ENCODE results near the gene TEDC1. TPM values are rescaled to one million over a fixed set of nuclear protein-coding genes. Genes with fewer than 3 reads are reported as not detected.

The TEDC1 gene
- total RNA-seq, 1 experiment from 2014 or later: 17.6 TPM

DNA sequence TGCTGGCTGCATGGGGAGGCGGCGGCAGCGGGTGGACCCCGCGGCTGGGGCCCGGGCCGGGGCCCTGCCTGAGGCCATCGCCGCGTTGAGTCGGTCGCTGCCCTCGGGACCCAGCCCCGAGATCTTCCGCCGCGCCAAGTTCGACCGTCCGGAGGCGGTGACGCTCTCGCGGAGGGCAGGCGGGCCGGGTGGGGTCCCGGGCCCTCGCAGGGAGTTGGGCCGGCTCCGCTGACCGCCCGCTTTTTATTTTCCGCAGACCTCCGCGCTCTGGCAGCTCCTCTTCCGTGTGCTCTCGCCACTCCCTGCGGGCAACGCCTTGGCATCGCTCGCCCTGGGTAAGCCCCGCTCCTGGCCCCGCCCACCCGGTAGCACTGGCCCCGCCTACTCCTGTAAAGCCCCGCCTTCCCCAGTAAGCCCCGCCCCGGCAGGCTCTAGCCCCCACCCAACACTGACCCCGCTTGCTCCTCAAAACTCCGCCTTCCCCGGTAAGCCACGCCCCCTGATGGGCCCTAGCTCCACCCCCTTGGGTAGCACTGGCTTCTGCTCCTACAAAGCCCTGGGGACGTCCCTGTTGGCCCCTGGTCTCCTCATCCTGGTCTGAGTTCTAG, 424 bp downstream of the TEDC1 start:
- POLR2A ChIA-PET: interaction anchor here (0.7 kb wide), 2 partner anchors 93 to 120 kb away, joined by 3 to 5 read pairs; no protein-coding TSS in a partner anchor
- no peaks in the 10 kb centered on the region for H3K27me3 Mint-ChIP-seq (ENCODE audit: insufficient read depth, unreplicated experiment)
- TF ChIP-seq, protein P1, sequence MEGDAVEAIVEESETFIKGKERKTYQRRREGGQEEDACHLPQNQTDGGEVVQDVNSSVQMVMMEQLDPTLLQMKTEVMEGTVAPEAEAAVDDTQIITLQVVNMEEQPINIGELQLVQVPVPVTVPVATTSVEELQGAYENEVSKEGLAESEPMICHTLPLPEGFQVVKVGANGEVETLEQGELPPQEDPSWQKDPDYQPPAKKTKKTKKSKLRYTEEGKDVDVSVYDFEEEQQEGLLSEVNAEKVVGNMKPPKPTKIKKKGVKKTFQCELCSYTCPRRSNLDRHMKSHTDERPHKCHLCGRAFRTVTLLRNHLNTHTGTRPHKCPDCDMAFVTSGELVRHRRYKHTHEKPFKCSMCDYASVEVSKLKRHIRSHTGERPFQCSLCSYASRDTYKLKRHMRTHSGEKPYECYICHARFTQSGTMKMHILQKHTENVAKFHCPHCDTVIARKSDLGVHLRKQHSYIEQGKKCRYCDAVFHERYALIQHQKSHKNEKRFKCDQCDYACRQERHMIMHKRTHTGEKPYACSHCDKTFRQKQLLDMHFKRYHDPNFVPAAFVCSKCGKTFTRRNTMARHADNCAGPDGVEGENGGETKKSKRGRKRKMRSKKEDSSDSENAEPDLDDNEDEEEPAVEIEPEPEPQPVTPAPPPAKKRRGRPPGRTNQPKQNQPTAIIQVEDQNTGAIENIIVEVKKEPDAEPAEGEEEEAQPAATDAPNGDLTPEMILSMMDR (IDR thresholded peaks at IDR 0.05; ENCODE audit: unreplicated experiment): no peak
- H3K27ac Mint-ChIP-seq (ENCODE audit: low read depth, unreplicated experiment): peak overlapping the region; percentile 88
- peaks cover 14% of the 10 kb centered on the region for H3K36me3 Mint-ChIP-seq (ENCODE audit: insufficient read depth, unreplicated experiment)
- H3K9me3 Mint-ChIP-seq (ENCODE audit: unreplicated experiment): no peaks in the 10 kb centered on the region
- DNase-seq (ENCODE audit: unreplicated experiment): peak; percentile 74
- peaks cover 5% of the 10 kb centered on the region for H3K4me1 Mint-ChIP-seq (ENCODE audit: insufficient read depth, unreplicated experiment)
- intact Hi-C loops (cut with micrococcal nuclease): loop anchor here (2.0 kb wide), 1 partner anchor 37 kb away; no protein-coding TSS in a partner anchor
- peak overlapping the region; percentile 78 for H3K4me3 Mint-ChIP-seq (ENCODE audit: unreplicated experiment)
- no TSS peak for BruUV-seq (replicated peaks)
- CTCF ChIA-PET: interaction anchor here (0.6 to 1.1 kb wide), 4 partner anchors 10 to 286 kb away, joined by 3 to 9 read pairs (median 3); no protein-coding TSS in a partner anchor

DNA sequence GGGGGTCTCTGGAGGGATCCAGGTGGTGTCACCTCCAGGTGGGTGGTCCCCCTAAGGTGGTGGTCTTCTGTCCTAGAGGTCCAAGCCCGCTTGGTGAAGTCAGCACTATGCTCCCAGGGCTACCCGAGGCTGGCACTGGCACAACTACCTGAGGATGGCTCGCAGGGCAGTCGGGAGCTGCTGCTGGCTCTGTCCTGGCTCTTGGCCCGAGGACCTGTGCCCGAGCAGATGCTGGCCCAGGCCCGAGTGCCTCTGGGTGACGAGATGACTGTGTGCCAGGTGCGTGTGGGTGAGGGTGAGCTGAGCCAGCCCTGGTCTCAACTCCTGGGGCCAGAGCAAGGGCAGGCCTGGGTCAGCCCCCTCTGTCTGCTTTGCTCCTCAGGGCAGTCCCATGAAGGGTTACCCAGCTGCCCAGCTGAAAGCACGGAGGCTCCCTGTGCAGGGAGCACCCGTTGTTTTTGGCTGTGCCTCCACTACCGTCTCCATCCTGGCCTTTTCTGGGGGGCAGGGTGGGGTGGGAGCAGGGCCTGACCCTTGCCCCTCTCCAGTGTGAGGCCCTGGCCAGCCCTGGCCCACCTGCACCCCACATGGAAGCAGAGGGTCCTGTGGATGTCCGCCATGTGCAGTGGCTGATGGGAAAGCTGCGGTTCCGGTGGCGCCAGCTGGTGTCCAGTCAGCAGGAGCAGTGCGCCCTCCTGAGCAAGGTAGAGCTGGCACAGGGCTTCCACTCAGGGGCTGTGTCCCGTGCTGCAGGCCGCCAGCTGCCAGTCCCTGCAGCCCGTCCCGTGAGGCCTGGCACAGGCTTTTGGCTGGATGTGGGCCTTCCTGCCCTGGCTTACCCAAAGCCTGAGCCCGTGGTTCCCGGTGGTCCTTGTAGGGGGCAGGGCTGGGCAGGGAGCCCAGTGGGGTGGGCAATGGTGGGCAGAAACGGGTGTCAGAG, 1.3 kb downstream of the TEDC1 start:
- no peaks in the 10 kb centered on the region for H3K27me3 Mint-ChIP-seq (ENCODE audit: insufficient read depth, unreplicated experiment)
- H3K27ac Mint-ChIP-seq (ENCODE audit: low read depth, unreplicated experiment): peak overlapping the region; percentile 88
- intact Hi-C loops (cut with micrococcal nuclease): no loop called here
- H3K9me3 Mint-ChIP-seq (ENCODE audit: unreplicated experiment): no peaks in the 10 kb centered on the region
- peaks cover 5% of the 10 kb centered on the region for H3K4me1 Mint-ChIP-seq (ENCODE audit: insufficient read depth, unreplicated experiment)
- ChIA-PET POLR2A (interaction anchor here (0.7 kb wide), 2 partner anchors 94 to 121 kb away, joined by 3 to 5 read pairs; no protein-coding TSS in a partner anchor), CTCF (interaction anchor here (0.5 to 1.1 kb wide), 5 partner anchors 11 to 287 kb away, joined by 3 to 9 read pairs (median 3); no protein-coding TSS in a partner anchor)
- BruUV-seq (replicated peaks): TSS peak; percentile 58
- TF ChIP-seq, protein P1 (IDR thresholded peaks at IDR 0.05; ENCODE audit: unreplicated experiment): no peak
- no peak for DNase-seq (ENCODE audit: unreplicated experiment)
- H3K4me3 Mint-ChIP-seq (ENCODE audit: unreplicated experiment): peak overlapping the region; percentile 78
- peaks cover 14% of the 10 kb centered on the region for H3K36me3 Mint-ChIP-seq (ENCODE audit: insufficient read depth, unreplicated experiment)

DNA sequence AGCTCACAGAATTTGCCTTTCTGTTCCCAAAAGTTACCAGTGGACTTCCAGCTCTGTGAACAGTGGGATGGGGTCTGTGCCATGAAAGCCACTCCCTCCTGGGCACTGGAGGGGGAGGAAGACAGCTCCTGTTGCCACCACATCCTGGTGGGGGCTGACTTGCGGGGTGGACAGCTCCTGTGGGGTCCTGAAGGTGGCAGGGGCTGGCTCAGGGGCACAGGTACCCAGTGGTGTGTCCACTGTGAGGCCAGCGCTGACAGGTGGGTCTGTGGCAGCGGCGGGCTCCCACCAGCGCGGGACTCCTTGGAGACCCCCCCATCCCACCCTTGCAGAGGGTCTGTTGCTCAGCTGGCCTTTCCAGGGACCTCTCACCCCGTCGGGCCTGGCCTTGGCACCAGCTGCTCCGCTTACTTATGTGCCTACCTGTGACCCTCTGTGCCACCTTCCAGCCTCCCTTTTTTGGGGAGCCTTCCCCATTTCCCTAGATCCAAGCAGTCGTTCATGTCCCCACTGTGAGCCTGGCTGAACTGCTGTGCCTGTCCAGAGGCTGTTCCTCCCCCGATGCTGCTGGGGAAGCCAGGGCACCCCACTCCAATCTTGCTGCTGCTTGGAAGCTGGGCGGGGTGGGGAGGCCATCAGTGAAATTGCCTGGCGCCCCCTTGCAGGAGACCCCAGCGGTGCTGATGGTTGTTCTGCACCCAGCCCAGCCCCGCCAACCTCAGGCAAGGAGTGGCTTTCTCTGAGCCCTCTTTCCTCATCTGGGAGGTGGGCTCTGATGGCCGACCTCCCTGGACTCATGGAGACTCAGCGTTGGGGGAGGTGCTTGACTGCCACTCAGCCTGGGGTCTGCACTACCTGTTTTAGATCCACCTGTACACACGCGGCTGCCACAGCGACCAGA, 2.2 kb downstream of the TEDC1 start:
- TF ChIP-seq, protein P1 (IDR thresholded peaks at IDR 0.05; ENCODE audit: unreplicated experiment): no peak
- H3K9me3 Mint-ChIP-seq (ENCODE audit: unreplicated experiment): no peaks in the 10 kb centered on the region
- no peak overlapping the region for H3K27ac Mint-ChIP-seq (ENCODE audit: low read depth, unreplicated experiment)
- no peak overlapping the region for H3K4me3 Mint-ChIP-seq (ENCODE audit: unreplicated experiment)
- no peak for DNase-seq (ENCODE audit: unreplicated experiment)
- H3K4me1 Mint-ChIP-seq (ENCODE audit: insufficient read depth, unreplicated experiment): peaks cover 5% of the 10 kb centered on the region
- H3K36me3 Mint-ChIP-seq (ENCODE audit: insufficient read depth, unreplicated experiment): peaks cover 14% of the 10 kb centered on the region
- CTCF ChIA-PET: interaction anchor here (0.5 kb wide), 1 partner anchor 126 kb away, joined by 4 read pairs; no protein-coding TSS in a partner anchor
- POLR2A ChIA-PET: no interaction called here
- BruUV-seq (replicated peaks): no TSS peak
- intact Hi-C loops (cut with micrococcal nuclease): no loop called here
- no peaks in the 10 kb centered on the region for H3K27me3 Mint-ChIP-seq (ENCODE audit: insufficient read depth, unreplicated experiment)
